GM21528 (cell line): Measurements from ENCODE around the gene KCTD16.

Experiments used
- ATAC-seq: cut with Tn5 transposase; IDR thresholded peaks from one replicate; pipeline ENCODE4 v1.9.1; 2021; ENCODE audit warnings: mild to moderate bottlenecking, moderate library complexity; ENCODE audit not compliant: unreplicated experiment, low FRiP score

The KCTD16 gene

DNA sequence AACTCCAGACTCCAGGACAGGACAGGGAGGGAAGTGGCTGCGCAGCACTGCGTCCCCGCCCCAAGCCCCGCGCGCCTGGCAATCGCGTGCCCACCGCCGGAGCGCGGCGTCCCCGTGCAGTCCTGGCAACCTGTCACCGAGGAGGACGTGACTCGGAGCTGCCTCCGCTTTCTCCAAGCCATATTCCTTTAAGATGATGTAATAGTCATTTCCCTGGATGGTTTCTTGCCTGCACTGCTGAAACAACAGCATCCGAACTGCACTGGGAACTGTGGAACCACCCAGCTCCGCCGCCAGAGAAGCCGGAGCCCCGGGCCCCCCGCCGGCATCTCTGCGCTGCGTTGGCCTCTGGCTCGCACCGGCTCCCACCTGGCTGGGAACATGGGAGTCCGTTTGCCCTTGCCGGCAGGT, 34.5 kb downstream of the KCTD16 start:
- no peak for ATAC-seq

- no peak for ATAC-seq
Measured at GRCh38 chr5:144206141-144206540, 35.5 kb downstream of the KCTD16 start.

GRCh38 chr5:144207875-144208444, 37.3 kb downstream of the KCTD16 start:
- ATAC-seq: no peak

GRCh38 chr5:144209361-144209760, 38.7 kb downstream of the KCTD16 start:
- no peak for ATAC-seq

DNA sequence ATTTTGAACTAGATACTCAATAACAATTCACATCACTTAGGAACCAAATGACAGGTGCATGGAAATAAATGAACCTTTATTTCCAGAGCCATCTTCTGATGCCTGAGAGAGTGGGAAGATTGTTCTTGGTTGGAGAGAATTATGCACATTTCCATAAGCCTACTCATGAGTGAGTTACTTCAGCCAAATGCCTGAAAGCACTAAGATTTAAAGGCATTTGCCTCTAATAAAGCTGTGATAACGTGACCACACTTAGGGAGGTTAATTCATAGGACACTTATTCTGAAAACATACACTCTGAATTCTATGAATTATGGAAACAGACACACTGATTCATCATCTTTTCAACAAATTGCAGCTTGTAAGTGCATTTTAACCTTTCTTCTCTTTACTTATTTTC, 40.0 kb downstream of the KCTD16 start:
- ATAC-seq: no peak

- ATAC-seq: no peak
Measured at GRCh38 chr5:144219869-144220268, 49.2 kb downstream of the KCTD16 start.

- no peak for ATAC-seq
Measured at GRCh38 chr5:144227363-144227999, 56.8 kb downstream of the KCTD16 start.

- ATAC-seq: no peak
Measured at GRCh38 chr5:144230806-144231205, 60.1 kb downstream of the KCTD16 start.

GRCh38 chr5:144232285-144232684, 61.6 kb downstream of the KCTD16 start:
- ATAC-seq: no peak

GRCh38 chr5:144236499-144236898, 65.8 kb downstream of the KCTD16 start:
- no peak for ATAC-seq

- no peak for ATAC-seq
Measured at GRCh38 chr5:144237851-144238250, 67.2 kb downstream of the KCTD16 start.

GRCh38 chr5:144247131-144247530, 76.5 kb downstream of the KCTD16 start:
- no peak for ATAC-seq

DNA sequence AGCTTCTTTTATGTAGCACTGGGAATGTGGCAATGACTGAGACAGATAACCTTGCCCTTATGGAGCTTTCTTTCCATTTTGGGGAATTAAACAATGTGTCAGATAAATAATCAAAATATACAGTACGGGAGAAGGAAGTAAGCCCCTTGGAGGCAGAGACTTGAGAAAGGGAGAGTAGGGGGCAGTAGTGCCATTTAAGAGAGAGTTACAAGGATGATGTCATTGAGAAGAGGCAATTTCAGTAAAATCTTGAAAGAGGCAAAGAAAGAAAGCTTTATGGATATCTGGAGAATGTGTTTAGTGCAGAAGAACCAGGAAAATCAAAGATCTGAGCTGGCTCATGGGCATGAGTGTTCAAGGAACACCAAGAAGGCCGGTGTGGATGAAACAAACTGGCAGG, 77.3 kb downstream of the KCTD16 start:
- no peak for ATAC-seq

GRCh38 chr5:144249755-144250464, 79.2 kb downstream of the KCTD16 start:
- ATAC-seq: no peak

- no peak for ATAC-seq
Measured at GRCh38 chr5:144254552-144254951, 83.9 kb downstream of the KCTD16 start.

DNA sequence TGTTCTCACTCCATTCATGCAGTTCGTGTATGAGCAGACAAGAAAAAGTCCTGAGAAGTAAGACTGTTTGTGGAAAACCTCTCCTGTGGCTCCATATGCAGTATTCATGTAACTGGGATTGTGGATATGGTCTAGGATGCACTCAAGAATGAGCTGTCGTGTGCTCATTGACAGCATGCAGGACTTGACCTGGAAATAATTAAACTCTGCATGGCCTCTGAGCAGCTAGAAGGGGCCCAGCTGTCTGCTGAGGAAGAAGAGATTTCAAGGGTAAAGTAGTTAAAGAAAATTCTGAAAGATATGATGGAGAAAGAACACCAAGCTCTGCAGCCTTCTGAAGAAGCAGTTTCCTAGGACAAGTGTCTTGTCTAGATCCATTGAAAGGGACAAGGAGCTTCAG, 89.4 kb downstream of the KCTD16 start:
- ATAC-seq: no peak

GRCh38 chr5:144265643-144266247, 95.1 kb downstream of the KCTD16 start:
- ATAC-seq: no peak

- ATAC-seq: no peak
Measured at GRCh38 chr5:144267961-144268513, 97.4 kb downstream of the KCTD16 start.

- no peak for ATAC-seq
Measured at GRCh38 chr5:144273232-144274027, 102.8 kb downstream of the KCTD16 start.

DNA sequence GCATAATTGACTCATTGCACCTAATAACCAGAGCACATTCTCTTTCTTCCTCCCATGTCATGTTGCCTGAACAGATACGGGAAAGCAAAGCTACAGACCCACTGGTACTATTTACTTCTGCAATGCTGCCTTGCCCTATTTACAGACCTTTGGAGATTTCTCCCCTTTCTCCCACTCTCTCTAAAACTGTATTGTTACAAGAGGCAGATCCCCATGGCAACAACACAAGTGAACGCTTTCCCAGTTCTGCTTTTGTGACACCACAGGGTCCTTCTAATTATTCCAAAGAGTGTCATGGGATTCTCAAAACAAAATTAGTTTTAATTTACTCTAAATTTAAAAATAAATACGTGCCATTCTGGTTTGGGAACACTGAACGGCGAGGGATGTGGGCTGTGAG, 104.7 kb downstream of the KCTD16 start:
- no peak for ATAC-seq
